Skin of body (tissue), 2 donors: ENCODE data around the gene PTPRD. TPM values are rescaled to one million over a fixed set of nuclear protein-coding genes. Genes with fewer than 3 reads are reported as not detected.
"Not testable (repeated sequence)": the region's sequence is repeated elsewhere in the genome, so short reads cannot be mapped to it uniquely, and the experiment has no call there.

Experiments
- DNase-seq: peaks from one replicate; lab custom pipeline; 2025; lab: John Stamatoyannopoulos, UW
- total RNA-seq: library from RNA; depleted of rRNA; stranded (reverse); fragments of >200 nt; gene quantifications from one replicate; pipeline ENCODE4 v1.2.3, GENCODE V29; 2014

The PTPRD gene
- total RNA-seq, 1 donor from 2014 or later: 29.9 TPM

- no peak for DNase-seq
Observed at GRCh38 chr9:10479172-10479571, 133.6 kb downstream of the PTPRD start.

- not testable (repeated sequence) for DNase-seq
Observed at GRCh38 chr9:10449201-10449617, 163.6 kb downstream of the PTPRD start.

- no peak for DNase-seq
Observed at GRCh38 chr9:10447036-10447435, 165.8 kb downstream of the PTPRD start.

- no peak for DNase-seq
Observed at GRCh38 chr9:10443868-10444204, 169.0 kb downstream of the PTPRD start.

GRCh38 chr9:10443181-10443867 is 169.5 kb downstream of the PTPRD start:
- no peak for DNase-seq

GRCh38 chr9:10438955-10439354 is 173.8 kb downstream of the PTPRD start:
- no peak for DNase-seq

GRCh38 chr9:10436756-10437155 is 176.0 kb downstream of the PTPRD start:
- DNase-seq: no peak

GRCh38 chr9:10434412-10434811 is 178.4 kb downstream of the PTPRD start:
- no peak for DNase-seq

- no peak for DNase-seq
Observed at GRCh38 chr9:10411272-10411671, 201.5 kb downstream of the PTPRD start.

- no peak for DNase-seq
Observed at GRCh38 chr9:10403283-10403682, 209.5 kb downstream of the PTPRD start.

GRCh38 chr9:10396615-10397014 is 216.2 kb downstream of the PTPRD start:
- no peak for DNase-seq

- DNase-seq: no peak
Observed at GRCh38 chr9:10387282-10387681, 225.5 kb downstream of the PTPRD start.

- no peak for DNase-seq
Observed at GRCh38 chr9:10371824-10372223, 241.0 kb downstream of the PTPRD start.

GRCh38 chr9:10366171-10366779 is 246.5 kb downstream of the PTPRD start:
- peak; percentile 57 for DNase-seq

- no peak for DNase-seq
Observed at GRCh38 chr9:10354591-10354990, 258.2 kb downstream of the PTPRD start.

GRCh38 chr9:10345621-10346020 is 267.2 kb downstream of the PTPRD start:
- DNase-seq: not testable (repeated sequence)

GRCh38 chr9:10341057-10341456 is 271.7 kb downstream of the PTPRD start:
- no peak for DNase-seq

GRCh38 chr9:10339152-10339551 is 273.6 kb downstream of the PTPRD start:
- DNase-seq: no peak

GRCh38 chr9:10331157-10331556 is 281.6 kb downstream of the PTPRD start:
- no peak for DNase-seq

- DNase-seq: no peak
Observed at GRCh38 chr9:10282084-10282483, 330.7 kb downstream of the PTPRD start.

- no peak for DNase-seq
Observed at GRCh38 chr9:10274988-10275387, 337.8 kb downstream of the PTPRD start.

- DNase-seq: no peak
Observed at GRCh38 chr9:10274175-10274574, 338.6 kb downstream of the PTPRD start.

GRCh38 chr9:10272830-10273229 is 340.0 kb downstream of the PTPRD start:
- no peak for DNase-seq
